Trophoblast cell (in vitro differentiated cells and primary cell): Measurements from ENCODE around the gene CD7.

Experiments
- DNase-seq, 2 donors: peaks; one replicate each; pipeline ENCODE4 v3.0.0-alpha.2; 2016
- H2AFZ ChIP-seq: 2 replicates; pipeline ENCODE4 v1.6.1; 2013; ENCODE audit warnings: low read length, moderate library complexity, mild to moderate bottlenecking; ENCODE audit not compliant: insufficient read depth, poor library complexity
- H2AK5ac ChIP-seq: 2 replicates; pipeline ENCODE4 v1.6.1; 2013; ENCODE audit warnings: mild to moderate bottlenecking, low read length
- H2BK120ac ChIP-seq: 2 replicates; pipeline ENCODE4 v1.6.1; 2013; ENCODE audit warnings: low read length, mild to moderate bottlenecking, moderate library complexity; ENCODE audit not compliant: insufficient read depth, poor library complexity
- H2BK12ac ChIP-seq: 2 replicates; pipeline ENCODE4 v1.6.1; 2013; ENCODE audit warnings: mild to moderate bottlenecking, low read length, moderate library complexity
- H2BK5ac ChIP-seq: 2 replicates; pipeline ENCODE4 v1.6.1; 2013; ENCODE audit warnings: low read length, low read depth, moderate library complexity, mild to moderate bottlenecking; ENCODE audit not compliant: poor library complexity
- H3K14ac ChIP-seq: 2 replicates; pipeline ENCODE4 v1.6.1; 2013; ENCODE audit warnings: mild to moderate bottlenecking, low read length
- H3K18ac ChIP-seq: 2 replicates; pipeline ENCODE4 v1.6.1; 2013; ENCODE audit warnings: mild to moderate bottlenecking, low read length
- H3K23ac ChIP-seq: 2 replicates; pipeline ENCODE4 v1.6.1; 2013; ENCODE audit warnings: low read length
- H3K27ac ChIP-seq: 2 replicates; pipeline ENCODE4 v1.5.1; 2013; ENCODE audit warnings: low read depth, mild to moderate bottlenecking, inconsistent platforms, low read length, moderate library complexity
- H3K27me3 ChIP-seq: 2 replicates; pipeline ENCODE4 v1.6.1; 2013; ENCODE audit warnings: inconsistent platforms, mild to moderate bottlenecking, low read length, moderate library complexity; ENCODE audit not compliant: insufficient read depth
- H3K36me3 ChIP-seq, 2 experiments: 1 replicate in 1 of 2; 2 replicates in 1 of 2; pipeline ENCODE4 v1.6.1; 2013; ENCODE audit warnings: low read length in 2 of 2, mild to moderate bottlenecking in 2 of 2, moderate library complexity in 1 of 2; ENCODE audit not compliant: insufficient read depth in 2 of 2, control insufficient read depth in 1 of 2
- H3K4ac ChIP-seq: 2 replicates; pipeline ENCODE4 v1.6.1; 2013; ENCODE audit warnings: low read depth, mild to moderate bottlenecking, low read length, moderate library complexity
- H3K4me1 ChIP-seq, 2 experiments: 1 replicate in 1 of 2; 2 replicates in 1 of 2; pipeline ENCODE4 v1.6.1; 2013; ENCODE audit warnings: low read length in 2 of 2, mild to moderate bottlenecking in 2 of 2, moderate library complexity in 1 of 2; ENCODE audit not compliant: insufficient read depth in 2 of 2, control insufficient read depth in 1 of 2
- H3K4me2 ChIP-seq: 2 replicates; pipeline ENCODE4 v1.6.1; 2013; ENCODE audit warnings: inconsistent platforms, mild to moderate bottlenecking, low read length, moderate library complexity
- H3K4me3 ChIP-seq: 2 replicates; pipeline ENCODE4 v1.5.1; 2013; ENCODE audit warnings: mild to moderate bottlenecking, low read depth, low read length, inconsistent platforms
- H3K79me1 ChIP-seq: one replicate; pipeline ENCODE4 v1.6.1; 2013; ENCODE audit warnings: low read length
- H3K79me2 ChIP-seq: 2 replicates; pipeline ENCODE4 v1.6.1; 2013; ENCODE audit warnings: low read length, mild to moderate bottlenecking; ENCODE audit not compliant: control insufficient read depth, insufficient read depth, poor library complexity
- H3K9ac ChIP-seq: 2 replicates; pipeline ENCODE4 v1.6.1; 2013; ENCODE audit warnings: mild to moderate bottlenecking, low read length
- H3K9me3 ChIP-seq: 2 replicates; pipeline ENCODE4 v1.6.1; 2013; ENCODE audit warnings: low read depth, mild to moderate bottlenecking, control low read depth, inconsistent platforms, low read length; ENCODE audit not compliant: insufficient read depth
- H4K12ac ChIP-seq: 2 replicates; pipeline ENCODE4 v1.6.1; 2013; ENCODE audit warnings: low read depth, mild to moderate bottlenecking, low read length, moderate library complexity
- H4K8ac ChIP-seq: 2 replicates; pipeline ENCODE4 v1.6.1; 2013; ENCODE audit warnings: low read depth, mild to moderate bottlenecking, low read length, moderate library complexity
- H4K91ac ChIP-seq: one replicate; pipeline ENCODE4 v1.6.1; 2013; ENCODE audit warnings: low read depth, mild to moderate bottlenecking, low read length, moderate library complexity
- WGBS: extraction: QIAGEN DNeasy Blood & Tissue Kit; methylation state at CpG from one replicate; pipeline ENCODE4 v1.1.7; 2013; ENCODE audit warnings: missing lambda C conversion rate; ENCODE audit not compliant: insufficient read length, insufficient coverage; ENCODE audit errors: extremely low coverage; 5-methylcytosine and 5-hydroxymethylcytosine counted together

CD7 gene

GRCh38 chr17:82355770-82356427, 38.5 kb upstream of the CD7 start:
- no peak overlapping the region for H2BK5ac ChIP-seq
- peaks cover 2% of the 10 kb centered on the region for H3K79me2 ChIP-seq
- H4K12ac ChIP-seq, result no peak overlapping the region
- no peak overlapping the region for H2AFZ ChIP-seq
- H3K27ac ChIP-seq, result no peak overlapping the region
- no peak overlapping the region for H3K4me2 ChIP-seq
- no peaks in the 10 kb centered on the region for H3K79me1 ChIP-seq
- H2BK12ac ChIP-seq, result no peak overlapping the region
- no peak overlapping the region for H3K4ac ChIP-seq
- H3K27me3 ChIP-seq, result no peaks in the 10 kb centered on the region
- no peak overlapping the region for H2AK5ac ChIP-seq
- no peak overlapping the region for H3K18ac ChIP-seq
- WGBS, result no CpG with 5 or more reads among the region's 11 CpGs
- no peak overlapping the region for H4K91ac ChIP-seq
- H3K4me3 ChIP-seq, result no peak overlapping the region
- H4K8ac ChIP-seq, result no peak overlapping the region
- peaks cover 5 to 6% of the 10 kb centered on the region in 2 experiments for H3K4me1 ChIP-seq
- no peaks in the 10 kb centered on the region for H3K9me3 ChIP-seq
- H3K23ac ChIP-seq, result no peak overlapping the region
- H3K9ac ChIP-seq, result no peak overlapping the region
- H3K36me3 ChIP-seq, result no peaks in the 10 kb centered on the region
- DNase-seq, result peak in 1 of 2 donors; percentile 45
- H3K14ac ChIP-seq, result no peak overlapping the region
- H2BK120ac ChIP-seq, result no peak overlapping the region

GRCh38 chr17:82354804-82355308, 37.4 kb upstream of the CD7 start:
- Histone ChIP-seq H2BK12ac (no peak overlapping the region), H3K4ac (no peak overlapping the region), H3K27ac (no peak overlapping the region), H3K23ac (no peak overlapping the region), H3K9ac (no peak overlapping the region), H4K91ac (no peak overlapping the region), H4K12ac (no peak overlapping the region), H3K14ac (no peak overlapping the region), H2BK120ac (no peak overlapping the region), H3K4me3 (no peak overlapping the region), H3K36me3 (no peaks in the 10 kb centered on the region), H3K27me3 (no peaks in the 10 kb centered on the region), H3K9me3 (no peaks in the 10 kb centered on the region), H3K79me2 (peaks cover 2% of the 10 kb centered on the region), H2BK5ac (no peak overlapping the region), H3K4me1 (peaks cover 6% of the 10 kb centered on the region in 2 experiments), H4K8ac (no peak overlapping the region), H2AK5ac (no peak overlapping the region), H3K18ac (no peak overlapping the region), H2AFZ (no peak overlapping the region), H3K4me2 (no peak overlapping the region), H3K79me1 (no peaks in the 10 kb centered on the region)
- no peak for DNase-seq
- no CpG with 5 or more reads among the region's 7 CpGs for WGBS

- H3K79me2 ChIP-seq, result peaks cover 2% of the 10 kb centered on the region
- H2BK12ac ChIP-seq, result no peak overlapping the region
- H3K23ac ChIP-seq, result no peak overlapping the region
- no peak for DNase-seq
- no peak overlapping the region for H3K27ac ChIP-seq
- H4K91ac ChIP-seq, result no peak overlapping the region
- H3K14ac ChIP-seq, result no peak overlapping the region
- no peak overlapping the region for H2AFZ ChIP-seq
- H2AK5ac ChIP-seq, result no peak overlapping the region
- H3K27me3 ChIP-seq, result no peaks in the 10 kb centered on the region
- H3K4ac ChIP-seq, result no peak overlapping the region
- no peak overlapping the region for H2BK120ac ChIP-seq
- no peak overlapping the region for H4K12ac ChIP-seq
- peaks cover 9 to 14% of the 10 kb centered on the region in 2 experiments for H3K4me1 ChIP-seq
- no peak overlapping the region for H3K9ac ChIP-seq
- H2BK5ac ChIP-seq, result no peak overlapping the region
- H3K9me3 ChIP-seq, result no peaks in the 10 kb centered on the region
- H3K4me2 ChIP-seq, result no peak overlapping the region
- no peaks in the 10 kb centered on the region for H3K79me1 ChIP-seq
- H3K18ac ChIP-seq, result no peak overlapping the region
- H3K4me3 ChIP-seq, result no peak overlapping the region
- H4K8ac ChIP-seq, result no peak overlapping the region
- WGBS, result no CpG with 5 or more reads among the region's 8 CpGs
- H3K36me3 ChIP-seq, result no peaks in the 10 kb centered on the region
Observed at GRCh38 chr17:82353484-82353883, 36.1 kb upstream of the CD7 start.

- no CpG with 5 or more reads among the region's 26 CpGs for WGBS
- H3K36me3 ChIP-seq, result no peaks in the 10 kb centered on the region
- H2BK5ac ChIP-seq, result no peak overlapping the region
- H3K4me2 ChIP-seq, result no peak overlapping the region
- H2BK12ac ChIP-seq, result peak overlapping the region; percentile 14
- no peak overlapping the region for H4K91ac ChIP-seq
- peak overlapping the region; percentile 16 for H3K4me3 ChIP-seq
- H3K79me1 ChIP-seq, result no peaks in the 10 kb centered on the region
- no peak overlapping the region for H4K8ac ChIP-seq
- H3K4ac ChIP-seq, result no peak overlapping the region
- H2AK5ac ChIP-seq, result no peak overlapping the region
- H3K18ac ChIP-seq, result no peak overlapping the region
- peaks cover 2% of the 10 kb centered on the region for H3K79me2 ChIP-seq
- H3K14ac ChIP-seq, result no peak overlapping the region
- no peaks in the 10 kb centered on the region for H3K9me3 ChIP-seq
- H4K12ac ChIP-seq, result peak overlapping the region; percentile 6
- no peak overlapping the region for H3K23ac ChIP-seq
- no peak overlapping the region for H2AFZ ChIP-seq
- H3K4me1 ChIP-seq, result peaks cover 9 to 14% of the 10 kb centered on the region in 2 experiments
- DNase-seq, result peak; percentile 82 to 95
- H3K27ac ChIP-seq, result no peak overlapping the region
- H3K27me3 ChIP-seq, result no peaks in the 10 kb centered on the region
- no peak overlapping the region for H2BK120ac ChIP-seq
- no peak overlapping the region for H3K9ac ChIP-seq
Observed at GRCh38 chr17:82351713-82352488, 34.5 kb upstream of the CD7 start.
